HG03108 (cell line): ENCODE data around the gene LRRC26.
A peak's percentile ranks its signal among the peaks of the same experiment; 100 is the strongest.

Source experiments
- ATAC-seq: cut with Tn5 transposase; IDR thresholded peaks from one replicate; pipeline ENCODE4 v1.9.1; 2021; ENCODE audit warnings: moderate library complexity; ENCODE audit not compliant: unreplicated experiment

Gene LRRC26

GRCh38 chr9:137199411-137200121 is 29.7 kb upstream of the LRRC26 start:
- no peak for ATAC-seq

- ATAC-seq: no peak
These were observed 29.0 kb upstream of the LRRC26 start for GRCh38 chr9:137198902-137199283.

GRCh38 chr9:137198051-137198901 is 28.4 kb upstream of the LRRC26 start:
- no peak for ATAC-seq

GRCh38 chr9:137195525-137196220 is 25.8 kb upstream of the LRRC26 start:
- ATAC-seq: no peak

GRCh38 chr9:137194909-137195308 is 25.1 kb upstream of the LRRC26 start:
- no peak for ATAC-seq

- ATAC-seq: no peak
These were observed 24.5 kb upstream of the LRRC26 start for GRCh38 chr9:137194388-137194787.

GRCh38 chr9:137193771-137194170 is 23.9 kb upstream of the LRRC26 start:
- ATAC-seq: no peak

- ATAC-seq: no peak
These were observed 23.0 kb upstream of the LRRC26 start for GRCh38 chr9:137192859-137193258.

- ATAC-seq: no peak
These were observed 22.6 kb upstream of the LRRC26 start for GRCh38 chr9:137192448-137192780.

- no peak for ATAC-seq
These were observed 22.0 kb upstream of the LRRC26 start for GRCh38 chr9:137191691-137192447.

- ATAC-seq: no peak
These were observed 21.4 kb upstream of the LRRC26 start for GRCh38 chr9:137191245-137191644.

- no peak for ATAC-seq
These were observed 20.5 kb upstream of the LRRC26 start for GRCh38 chr9:137190315-137190856.

GRCh38 chr9:137189297-137190295 is 19.7 kb upstream of the LRRC26 start:
- ATAC-seq: no peak

GRCh38 chr9:137188490-137189296 is 18.8 kb upstream of the LRRC26 start, which contains the start of the genes ANAPC2 and SSNA1:
ANAPC2 (minus strand) TSS chr9:137188560; CDS start chr9:137188532, 28 bp downstream.
SSNA1 (plus strand) TSS chr9:137188676; CDS start chr9:137188727, 51 bp downstream.
- peak; percentile 57 for ATAC-seq

- no peak for ATAC-seq
These were observed 18.2 kb upstream of the LRRC26 start for GRCh38 chr9:137188086-137188489.

- ATAC-seq: no peak
These were observed 17.5 kb upstream of the LRRC26 start for GRCh38 chr9:137187386-137187785.

- no peak for ATAC-seq
These were observed 16.5 kb upstream of the LRRC26 start for GRCh38 chr9:137186385-137186784.

- no peak for ATAC-seq
These were observed 16.1 kb upstream of the LRRC26 start for GRCh38 chr9:137185921-137186320.
